AG08396 (cell line): Measurements from ENCODE around the gene SUGP1.
A peak's percentile ranks its signal among the peaks of the same experiment; 100 is the strongest.

Experiments
- DNase-seq: peaks from one replicate; pipeline ENCODE4 v3.0.0; 2012; ENCODE audit warnings: low spot score, mixed read lengths

The SUGP1 gene

GRCh38 chr19:19342086-19343015, 22.0 kb upstream of the SUGP1 start:
- peak; percentile 89 for DNase-seq

- no peak for DNase-seq
These were observed 20.7 kb upstream of the SUGP1 start for GRCh38 chr19:19341026-19341425.

- DNase-seq, result peak; percentile 35
These were observed 17.8 kb upstream of the SUGP1 start for GRCh38 chr19:19338082-19338481.

GRCh38 chr19:19337120-19337519, 16.8 kb upstream of the SUGP1 start:
- no peak for DNase-seq

- DNase-seq, result no peak
These were observed 16.3 kb upstream of the SUGP1 start for GRCh38 chr19:19336597-19336996.

GRCh38 chr19:19335408-19336158, 15.3 kb upstream of the SUGP1 start:
- no peak for DNase-seq

GRCh38 chr19:19334989-19335344, 14.7 kb upstream of the SUGP1 start:
- DNase-seq, result no peak

- no peak for DNase-seq
These were observed 14.0 kb upstream of the SUGP1 start for GRCh38 chr19:19334063-19334988.

- DNase-seq, result no peak
These were observed 8.8 kb upstream of the SUGP1 start for GRCh38 chr19:19329126-19329525.

GRCh38 chr19:19327672-19328071, 7.4 kb upstream of the SUGP1 start:
- DNase-seq, result no peak

- no peak for DNase-seq
These were observed 3.9 kb upstream of the SUGP1 start for GRCh38 chr19:19324059-19324770.

- DNase-seq, result peak; percentile 49
These were observed 850 bp upstream of the SUGP1 start for GRCh38 chr19:19321141-19321577.

GRCh38 chr19:19319732-19320360, 463 bp downstream of the SUGP1 start:
- no peak for DNase-seq

- no peak for DNase-seq
These were observed 4.2 kb downstream of the SUGP1 start for GRCh38 chr19:19316082-19316481.

GRCh38 chr19:19315444-19315843, 4.9 kb downstream of the SUGP1 start:
- no peak for DNase-seq

GRCh38 chr19:19308373-19308772, 11.9 kb downstream of the SUGP1 start:
- DNase-seq, result peak; percentile 4

GRCh38 chr19:19306191-19306590, 14.1 kb downstream of the SUGP1 start:
- DNase-seq, result peak; percentile 2

- DNase-seq, result peak; percentile 3
These were observed 14.6 kb downstream of the SUGP1 start for GRCh38 chr19:19305696-19306095.

GRCh38 chr19:19305066-19305465, 15.2 kb downstream of the SUGP1 start:
- peak; percentile 5 for DNase-seq

GRCh38 chr19:19304186-19304965, 15.9 kb downstream of the SUGP1 start:
- DNase-seq, result peak; percentile 6
